Daoy (cell line): ENCODE measurements around the gene GRM4. TPM values are rescaled to one million over a fixed set of nuclear protein-coding genes. Genes with fewer than 3 reads are reported as not detected.

Source experiments
- DNase-seq: peaks from one replicate; pipeline ENCODE4 v3.0.0-alpha.2; 2015; ENCODE audit warnings: low read depth
- total RNA-seq: library from RNA; depleted of rRNA; stranded (reverse); fragments of >200 nt; shearing (Covaris generic); gene quantifications from 2 replicates; pipeline ENCODE4 v1.2.3, GENCODE V29; 2014; rRNA removed

Gene GRM4
- total RNA-seq, 1 experiment from 2014 or later: 0.06 TPM

- no peak for DNase-seq
These were observed 165.4 kb downstream of the GRM4 start for GRCh38 chr6:33980176-33981175.

GRCh38 chr6:33979750-33980149 is 166.1 kb downstream of the GRM4 start:
- DNase-seq: no peak

- no peak for DNase-seq
These were observed 167.3 kb downstream of the GRM4 start for GRCh38 chr6:33978412-33979150.

- DNase-seq: no peak
These were observed 168.1 kb downstream of the GRM4 start for GRCh38 chr6:33977606-33978411.

- DNase-seq: no peak
These were observed 169.2 kb downstream of the GRM4 start for GRCh38 chr6:33976437-33977360.

- DNase-seq: no peak
These were observed 170.0 kb downstream of the GRM4 start for GRCh38 chr6:33975661-33976436.

GRCh38 chr6:33974471-33974870 is 171.4 kb downstream of the GRM4 start:
- no peak for DNase-seq

GRCh38 chr6:33974030-33974429 is 171.9 kb downstream of the GRM4 start:
- DNase-seq: no peak

GRCh38 chr6:33971580-33971979 is 174.3 kb downstream of the GRM4 start:
- no peak for DNase-seq

Other genes with a start within 250 kb of the GRM4 start
- 489 and 504 TPM in 2 replicates for gene HMGA1, start 90.8 kb upstream of the GRM4 start, total RNA-seq
- gene SMIM29, start 102.9 kb upstream of the GRM4 start, total RNA-seq: 53.3 and 58.3 TPM in 2 replicates
- gene NUDT3, start 246.6 kb upstream of the GRM4 start, total RNA-seq: 35.1 and 35.4 TPM in 2 replicates